Caco-2 (cell line): ENCODE data around the gene SH3GL1. TPM values are rescaled to one million over a fixed set of nuclear protein-coding genes. Genes with fewer than 3 reads are reported as not detected.

Experiments
- BruUV-seq: library from RNA; stranded (reverse); fragments of 400-500 nt; replicated peaks from 2 replicates; lab custom pipeline; 2021; lab: Mats Ljungman, UMichigan
- CTCF ChIA-PET: fragments of 300-600 bp; sonication (Branson Sonifier 250); formaldehyde crosslinking; loops from one replicate; lab custom pipeline; 2022; ENCODE audit warnings: antibody characterized with exemption; lab: Charles Lee
- POLR2A ChIA-PET: fragments of 300-600 bp; sonication (Branson Sonifier 250); formaldehyde crosslinking; loops from one replicate; lab custom pipeline; 2022; ENCODE audit warnings: antibody characterized with exemption; lab: Charles Lee
- DNase-seq, 2 experiments: peaks; one replicate each; pipeline versions ENCODE4 v3.0.0 to v3.0.0-alpha.2; 2020 to 2022
- H3K27me3 ChIP-seq: replicated peaks from 2 replicates; pipeline ENCODE4 v1.6.0; 2011; ENCODE audit warnings: low read length; ENCODE audit not compliant: control insufficient read depth, insufficient read depth
- H3K36me3 ChIP-seq: 2 replicates; pipeline ENCODE4 v1.5.1; 2011; ENCODE audit warnings: low read length; ENCODE audit not compliant: control insufficient read depth, insufficient read depth
- H3K4me1 ChIP-seq: fragments of 250-450 bp; sonication (Bioruptor Pico); 2 replicates; pipeline ENCODE4 v1.5.1; 2020; ENCODE audit warnings: mild to moderate bottlenecking
- H3K4me3 ChIP-seq: 2 replicates; pipeline ENCODE4 v1.5.1; 2011; ENCODE audit warnings: low read depth, mild to moderate bottlenecking, control low read depth, low read length
- H3K9me3 ChIP-seq: fragments of 250-450 bp; sonication (Bioruptor Pico); 2 replicates; pipeline ENCODE4 v1.5.1; 2020; ENCODE audit warnings: mild to moderate bottlenecking, moderate library complexity
- H3K27ac Mint-ChIP-seq: one replicate; pipeline ENCODE4 v1.8.0; 2022; ENCODE audit warnings: mixed read lengths; ENCODE audit not compliant: unreplicated experiment
- H3K27me3 Mint-ChIP-seq: one replicate; pipeline ENCODE4 v1.8.0; 2022; ENCODE audit warnings: mixed read lengths; ENCODE audit not compliant: insufficient read depth, unreplicated experiment
- H3K36me3 Mint-ChIP-seq: one replicate; pipeline ENCODE4 v1.8.0; 2022; ENCODE audit warnings: mild to moderate bottlenecking, mixed read lengths; ENCODE audit not compliant: insufficient read depth, unreplicated experiment
- H3K4me1 Mint-ChIP-seq: one replicate; pipeline ENCODE4 v1.8.0; 2022; ENCODE audit warnings: low read depth, mixed read lengths; ENCODE audit not compliant: unreplicated experiment
- H3K4me3 Mint-ChIP-seq: one replicate; pipeline ENCODE4 v1.8.0; 2022; ENCODE audit warnings: mild to moderate bottlenecking, moderate library complexity, mixed read lengths; ENCODE audit not compliant: unreplicated experiment
- H3K9me3 Mint-ChIP-seq: one replicate; pipeline ENCODE4 v1.8.0; 2022; ENCODE audit warnings: mixed read lengths; ENCODE audit not compliant: unreplicated experiment
- intact Hi-C: fragments of 100-400 bp; cut with micrococcal nuclease; formaldehyde crosslinking; loops from one replicate; pipeline ENCODE4 v1.10.0; 2022; ENCODE audit not compliant: unreplicated experiment
- total RNA-seq: library from RNA; stranded (reverse); gene quantifications from 2 replicates; pipeline ENCODE4 v1.2.3, GENCODE V29; 2022
- TF ChIP-seq, protein P1 (sequence below), 2 experiments: fragments of 200-600 bp in 1 of 2; IDR thresholded peaks; 1 replicate in 1 of 2; 2 replicates in 1 of 2; pipeline versions ENCODE4 v1.5.1 to v1.8.0; 2011 to 2022; ENCODE audit warnings: antibody characterized with exemption in 1 of 2, control low read depth in 1 of 2, inconsistent platforms in 1 of 2, low read depth in 1 of 2, low read length in 1 of 2, mild to moderate bottlenecking in 1 of 2, moderate library complexity in 1 of 2; ENCODE audit not compliant: insufficient read depth in 1 of 2, severe bottlenecking in 1 of 2, unreplicated experiment in 1 of 2

Gene SH3GL1
- total RNA-seq, 1 experiment from 2014 or later, result 91.3 TPM

DNA sequence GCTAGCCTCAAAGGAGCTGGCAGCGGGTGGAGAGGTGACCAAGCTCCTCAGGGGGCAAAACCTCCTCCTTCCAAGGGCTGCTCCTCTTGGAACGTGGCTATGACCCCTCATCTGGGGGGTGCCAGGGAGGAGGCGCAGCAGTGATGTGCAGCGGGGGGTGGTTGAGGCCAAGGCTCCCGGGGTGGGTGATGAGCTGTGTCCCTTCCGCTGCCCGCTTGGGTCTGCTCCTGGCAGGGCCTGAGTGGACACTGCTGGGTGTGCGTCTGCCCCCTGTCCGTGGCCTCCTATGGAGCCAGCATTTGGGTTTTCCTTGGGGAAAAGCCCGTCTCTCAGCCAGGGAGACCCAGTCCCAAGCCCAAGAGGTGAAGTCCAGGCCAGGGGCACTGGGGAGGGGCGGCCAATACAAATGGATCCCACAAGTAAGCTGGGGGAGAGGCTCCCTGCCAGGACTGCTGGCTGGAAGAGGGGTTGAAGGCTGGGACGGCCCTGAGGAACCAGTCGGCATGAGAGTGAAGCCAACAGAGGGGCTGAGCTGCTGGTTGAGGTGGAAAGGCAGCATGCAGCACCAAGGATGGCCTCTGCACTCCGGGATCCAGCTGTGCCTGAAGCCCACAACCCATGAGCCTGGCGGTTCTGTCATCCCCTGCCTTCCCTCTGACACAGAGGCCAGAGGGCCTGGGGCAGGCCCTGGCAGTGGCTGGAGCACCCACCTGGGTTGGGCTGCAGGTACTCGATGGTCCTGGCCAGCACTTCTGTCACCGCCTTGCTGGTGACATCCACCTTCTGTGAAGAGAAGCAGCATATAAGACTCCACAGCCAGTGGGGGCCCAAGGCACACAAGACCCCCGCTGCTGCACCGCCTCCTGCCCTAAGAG, 34.3 kb downstream of the SH3GL1 start:
- Histone ChIP-seq H3K4me3 (no peak overlapping the region), H3K27me3 (no peaks in the 10 kb centered on the region), H3K36me3 (peaks cover 4% of the 10 kb centered on the region), H3K9me3 (no peaks in the 10 kb centered on the region), H3K4me1 (0 out of 2 replicates have a peak, but pooled peaks cover under 1% of the 10 kb centered on the region)
- Mint-ChIP-seq H3K4me1 (no peaks in the 10 kb centered on the region), H3K4me3 (no peak overlapping the region), H3K27me3 (no peaks in the 10 kb centered on the region), H3K27ac (peak overlapping the region; percentile 66), H3K9me3 (no peaks in the 10 kb centered on the region), H3K36me3 (peaks cover 93% of the 10 kb centered on the region)
- ChIA-PET POLR2A (no interaction called here), CTCF (interaction anchor here (0.6 kb wide), 1 partner anchor 92 kb away, joined by 5 read pairs; no protein-coding TSS in a partner anchor)
- DNase-seq, result no peak
- intact Hi-C loops, result no loop called here
- BruUV-seq, result no TSS peak
- TF ChIP-seq, protein P1, sequence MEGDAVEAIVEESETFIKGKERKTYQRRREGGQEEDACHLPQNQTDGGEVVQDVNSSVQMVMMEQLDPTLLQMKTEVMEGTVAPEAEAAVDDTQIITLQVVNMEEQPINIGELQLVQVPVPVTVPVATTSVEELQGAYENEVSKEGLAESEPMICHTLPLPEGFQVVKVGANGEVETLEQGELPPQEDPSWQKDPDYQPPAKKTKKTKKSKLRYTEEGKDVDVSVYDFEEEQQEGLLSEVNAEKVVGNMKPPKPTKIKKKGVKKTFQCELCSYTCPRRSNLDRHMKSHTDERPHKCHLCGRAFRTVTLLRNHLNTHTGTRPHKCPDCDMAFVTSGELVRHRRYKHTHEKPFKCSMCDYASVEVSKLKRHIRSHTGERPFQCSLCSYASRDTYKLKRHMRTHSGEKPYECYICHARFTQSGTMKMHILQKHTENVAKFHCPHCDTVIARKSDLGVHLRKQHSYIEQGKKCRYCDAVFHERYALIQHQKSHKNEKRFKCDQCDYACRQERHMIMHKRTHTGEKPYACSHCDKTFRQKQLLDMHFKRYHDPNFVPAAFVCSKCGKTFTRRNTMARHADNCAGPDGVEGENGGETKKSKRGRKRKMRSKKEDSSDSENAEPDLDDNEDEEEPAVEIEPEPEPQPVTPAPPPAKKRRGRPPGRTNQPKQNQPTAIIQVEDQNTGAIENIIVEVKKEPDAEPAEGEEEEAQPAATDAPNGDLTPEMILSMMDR (IDR thresholded peaks at IDR 0.05; ENCODE audit: insufficient read depth in 1 of 2, low read depth in 1 of 2, low read length in 1 of 2, severe bottlenecking in 1 of 2, unreplicated experiment in 1 of 2), result no peak

DNA sequence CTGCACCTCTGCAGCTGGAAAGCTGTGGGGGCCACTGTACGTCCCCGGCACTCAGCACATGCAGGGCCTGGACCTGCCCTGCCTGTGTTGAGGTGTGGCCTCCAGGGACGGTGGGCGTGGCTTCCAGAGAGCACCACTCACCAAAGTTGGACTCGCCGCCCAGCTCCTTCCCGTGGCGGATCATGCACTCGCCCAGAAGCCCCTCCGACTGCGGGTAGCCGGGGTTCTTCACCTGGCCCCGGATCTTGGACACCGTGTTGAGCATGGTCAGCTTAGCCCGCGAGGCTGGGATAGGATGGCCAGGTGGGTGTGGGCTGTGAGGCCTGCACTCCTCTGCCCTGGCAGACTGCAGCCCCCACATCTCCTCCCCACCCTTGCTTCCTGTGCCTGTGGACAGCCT, 35.0 kb downstream of the SH3GL1 start:
- ChIA-PET POLR2A (no interaction called here), CTCF (interaction anchor here (0.6 kb wide), 1 partner anchor 91 kb away, joined by 5 read pairs; no protein-coding TSS in a partner anchor)
- no peak overlapping the region for H3K4me3 ChIP-seq
- Mint-ChIP-seq H3K4me3 (no peak overlapping the region), H3K4me1 (no peaks in the 10 kb centered on the region), H3K9me3 (no peaks in the 10 kb centered on the region), H3K27ac (no peak overlapping the region), H3K36me3 (peaks cover 93% of the 10 kb centered on the region), H3K27me3 (no peaks in the 10 kb centered on the region)
- H3K9me3 ChIP-seq, result no peaks in the 10 kb centered on the region
- TF ChIP-seq, protein P1 (IDR thresholded peaks at IDR 0.05; ENCODE audit: insufficient read depth in 1 of 2, low read depth in 1 of 2, low read length in 1 of 2, severe bottlenecking in 1 of 2, unreplicated experiment in 1 of 2), result no peak
- intact Hi-C loops, result no loop called here
- H3K4me1 ChIP-seq, result 0 out of 2 replicates have a peak, but pooled peaks cover 4% of the 10 kb centered on the region
- no peak for DNase-seq
- no TSS peak for BruUV-seq
- no peaks in the 10 kb centered on the region for H3K27me3 ChIP-seq
- H3K36me3 ChIP-seq, result peaks cover 6% of the 10 kb centered on the region

DNA sequence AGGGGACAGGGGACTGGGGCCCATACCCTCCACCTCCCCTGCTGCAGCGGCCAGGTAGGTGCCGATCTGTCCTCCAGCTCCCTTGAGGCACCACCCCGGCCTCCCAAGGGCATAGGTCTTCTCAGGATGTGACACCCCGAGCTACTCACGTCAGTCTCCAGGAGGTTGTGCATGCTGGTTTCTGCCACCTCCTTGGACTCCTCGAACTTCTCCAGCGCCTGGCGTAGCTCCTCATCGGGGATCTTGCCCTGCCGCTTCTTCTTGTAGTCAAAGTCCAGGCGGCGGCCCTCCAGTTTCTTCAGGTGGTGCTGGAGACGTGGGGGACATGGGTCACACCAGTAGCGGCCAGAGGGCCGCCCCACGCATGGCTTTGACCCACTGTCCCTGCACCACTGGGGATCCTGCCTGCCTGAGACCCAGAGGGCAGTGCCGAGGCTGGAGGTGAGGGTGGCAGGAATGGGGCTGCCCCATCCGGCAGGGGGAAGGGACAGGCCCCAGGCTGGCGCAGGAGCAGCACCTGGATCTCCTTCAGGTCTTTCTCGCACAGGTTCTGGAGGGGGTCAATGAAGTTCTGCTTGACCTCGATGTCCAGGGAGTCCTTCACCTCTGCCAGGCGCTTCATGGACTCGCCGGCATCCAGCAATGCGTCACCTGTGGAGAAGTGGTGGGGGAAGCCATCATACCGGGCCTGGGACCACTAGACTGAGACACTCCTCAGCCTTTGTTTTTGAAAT, 36.6 kb downstream of the SH3GL1 start:
- no peaks in the 10 kb centered on the region for H3K9me3 ChIP-seq
- Mint-ChIP-seq H3K27ac (peak overlapping the region; percentile 48), H3K36me3 (peaks cover 97% of the 10 kb centered on the region), H3K4me1 (no peaks in the 10 kb centered on the region), H3K9me3 (no peaks in the 10 kb centered on the region), H3K27me3 (no peaks in the 10 kb centered on the region), H3K4me3 (no peak overlapping the region)
- CTCF ChIA-PET, result interaction anchor here (1.1 to 1.9 kb wide), 3 partner anchors 12 to 37 kb away, joined by 3 to 14 read pairs (median 4); partner anchors contain the start of gene SH3GL1
- peaks cover 6% of the 10 kb centered on the region for H3K36me3 ChIP-seq
- H3K4me1 ChIP-seq, result 0 out of 2 replicates have a peak, but pooled peaks cover 4% of the 10 kb centered on the region
- no peak for DNase-seq
- H3K4me3 ChIP-seq, result no peak overlapping the region
- BruUV-seq, result no TSS peak
- POLR2A ChIA-PET, result interaction anchor here (1.0 kb wide), 1 partner anchor 21 kb away, joined by 3 read pairs; no protein-coding TSS in a partner anchor
- H3K27me3 ChIP-seq, result no peaks in the 10 kb centered on the region
- intact Hi-C loops, result loop anchor here (5.0 kb wide), 1 partner anchor 39 kb away; the partner anchor contains the start of genes CHAF1A and SH3GL1
- TF ChIP-seq, protein P1 (IDR thresholded peaks at IDR 0.05; ENCODE audit: insufficient read depth in 1 of 2, low read depth in 1 of 2, low read length in 1 of 2, severe bottlenecking in 1 of 2, unreplicated experiment in 1 of 2), result no peak
